GM19099 (cell line): Measurements from ENCODE around the gene UBE2D2.

Experiments used
- POLR2A ChIP-seq: IDR thresholded peaks from 3 replicates; pipeline ENCODE4 v1.6.1; 2011; ENCODE audit warnings: low read depth; ENCODE audit not compliant: insufficient read length; ENCODE audit errors: extremely low read depth

The UBE2D2 gene

GRCh38 chr5:139660105-139660922 is 99.2 kb downstream of the UBE2D2 start:
- TF ChIP-seq POLR2A, result no peak

DNA sequence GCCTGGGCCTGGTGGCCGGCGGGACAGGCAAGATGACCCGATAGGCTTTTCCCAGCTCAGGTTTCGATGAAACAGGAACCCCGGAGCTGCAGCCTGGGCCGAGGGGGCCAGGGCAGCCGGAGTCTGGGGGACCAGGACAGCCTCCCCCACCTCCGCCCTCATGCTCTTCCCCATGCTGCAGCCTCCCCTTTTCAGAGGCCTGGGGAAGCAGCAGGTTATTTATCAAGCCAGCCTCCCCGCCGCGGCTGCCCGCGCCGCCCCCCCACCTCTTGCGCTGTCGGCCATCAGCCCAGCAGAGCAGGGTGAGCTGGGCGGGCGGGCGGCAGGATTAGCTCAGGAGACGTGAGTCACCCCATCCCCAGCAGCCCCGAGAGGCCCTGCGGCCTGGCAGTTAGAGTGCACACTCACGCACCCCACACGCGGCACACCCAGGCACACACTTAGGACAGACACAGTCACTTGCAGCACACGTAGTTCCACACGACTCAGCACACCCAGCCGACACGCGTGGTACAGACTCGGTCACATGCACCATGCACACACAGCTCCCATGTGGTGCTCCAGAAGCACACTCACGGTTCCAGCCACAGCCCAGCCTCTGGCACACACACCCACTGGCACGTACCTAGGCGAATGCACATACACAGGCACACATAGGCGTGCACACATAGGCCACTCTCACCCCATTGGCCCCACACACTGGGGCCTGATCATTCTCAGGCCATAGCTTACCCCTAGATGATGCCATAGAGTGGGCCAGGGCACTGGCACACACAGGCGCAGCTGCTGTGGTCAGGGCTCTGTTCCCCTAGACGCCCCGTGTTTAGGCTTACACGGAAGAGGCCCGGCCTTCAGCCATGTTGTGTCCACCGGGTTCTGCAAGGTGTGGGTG is 100.0 kb downstream of the UBE2D2 start:
- peak; percentile 28 for TF ChIP-seq POLR2A

DNA sequence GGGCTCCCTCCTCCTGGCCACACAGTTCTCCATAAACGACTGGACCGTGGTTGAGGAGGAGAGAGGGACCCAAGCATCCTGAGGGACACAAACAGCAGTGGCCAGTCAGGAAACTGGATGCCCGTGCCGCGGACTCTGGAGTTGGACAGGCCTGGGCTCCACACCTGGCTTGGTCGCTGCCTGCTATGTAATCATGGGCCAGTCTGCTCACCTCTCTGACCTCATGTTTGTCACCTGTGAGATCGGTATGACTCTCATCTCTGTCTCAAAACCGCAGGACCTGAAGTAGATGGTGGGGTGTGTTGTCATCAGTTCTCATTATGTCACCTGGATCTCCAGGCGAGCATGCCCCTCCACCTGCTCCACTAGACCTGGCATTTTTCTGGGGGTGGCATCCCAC is 101.5 kb downstream of the UBE2D2 start:
- no peak for TF ChIP-seq POLR2A

GRCh38 chr5:139663207-139664085 is 102.3 kb downstream of the UBE2D2 start:
- no peak for TF ChIP-seq POLR2A

- no peak for TF ChIP-seq POLR2A
These were observed 103.1 kb downstream of the UBE2D2 start for GRCh38 chr5:139664086-139664693.

- TF ChIP-seq POLR2A, result no peak
These were observed 103.7 kb downstream of the UBE2D2 start for GRCh38 chr5:139664727-139665351.

- TF ChIP-seq POLR2A, result peak; percentile 0
These were observed 104.5 kb downstream of the UBE2D2 start for GRCh38 chr5:139665626-139666025.

- no peak for TF ChIP-seq POLR2A
These were observed 105.4 kb downstream of the UBE2D2 start for GRCh38 chr5:139666551-139666950.

DNA sequence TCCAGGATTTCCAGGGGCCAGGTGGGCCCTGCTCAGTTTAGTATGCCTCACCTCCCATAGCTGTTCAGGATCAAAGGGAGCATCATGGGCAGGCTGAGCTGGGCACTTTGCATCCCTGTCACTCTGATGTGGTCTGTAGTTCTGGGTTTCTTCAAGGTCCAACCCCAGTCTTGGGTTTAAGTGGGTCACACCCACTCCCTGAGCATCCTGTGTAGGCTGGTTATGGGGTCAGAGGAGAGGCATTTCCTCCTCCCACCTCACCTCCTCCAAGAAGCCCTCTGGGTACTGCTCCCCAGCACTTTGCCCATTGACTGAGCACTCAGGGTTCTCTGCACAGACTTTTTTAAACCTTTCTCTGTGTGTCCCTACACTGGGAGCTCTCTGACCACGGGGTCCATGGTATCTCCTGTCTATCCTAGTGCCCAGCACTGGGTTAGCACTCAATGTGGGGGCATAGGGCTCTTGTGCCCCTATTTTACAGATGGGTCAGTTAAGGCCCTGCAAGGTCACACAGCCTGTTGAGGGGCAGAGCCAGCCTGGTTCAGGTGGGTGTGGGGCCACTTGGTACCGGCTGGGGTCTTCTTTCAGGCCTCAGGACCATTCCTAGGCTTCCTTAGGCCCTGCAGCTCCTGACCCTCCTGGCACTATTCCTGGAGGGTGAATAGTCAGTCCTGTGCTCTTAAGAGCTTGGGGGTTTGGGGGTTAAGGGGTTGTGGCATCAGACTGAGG is 106.0 kb downstream of the UBE2D2 start:
- TF ChIP-seq POLR2A, result no peak

DNA sequence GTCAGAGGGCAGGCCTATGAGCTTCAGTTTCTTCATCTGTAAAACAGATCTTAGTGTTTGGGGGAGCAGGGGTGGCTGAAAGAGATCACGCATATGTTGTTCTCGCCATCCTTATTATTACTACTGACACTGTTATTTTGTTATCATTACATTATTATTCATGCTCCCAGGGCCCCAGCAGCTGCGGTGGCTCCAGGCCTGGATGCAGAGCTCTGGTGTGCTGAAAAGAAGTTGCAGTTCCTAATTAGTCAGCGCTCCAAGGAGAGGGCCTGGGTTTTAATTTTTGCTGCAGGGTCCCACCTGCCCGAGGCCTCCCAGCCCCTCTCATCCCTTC is 106.6 kb downstream of the UBE2D2 start:
- TF ChIP-seq POLR2A, result no peak

DNA sequence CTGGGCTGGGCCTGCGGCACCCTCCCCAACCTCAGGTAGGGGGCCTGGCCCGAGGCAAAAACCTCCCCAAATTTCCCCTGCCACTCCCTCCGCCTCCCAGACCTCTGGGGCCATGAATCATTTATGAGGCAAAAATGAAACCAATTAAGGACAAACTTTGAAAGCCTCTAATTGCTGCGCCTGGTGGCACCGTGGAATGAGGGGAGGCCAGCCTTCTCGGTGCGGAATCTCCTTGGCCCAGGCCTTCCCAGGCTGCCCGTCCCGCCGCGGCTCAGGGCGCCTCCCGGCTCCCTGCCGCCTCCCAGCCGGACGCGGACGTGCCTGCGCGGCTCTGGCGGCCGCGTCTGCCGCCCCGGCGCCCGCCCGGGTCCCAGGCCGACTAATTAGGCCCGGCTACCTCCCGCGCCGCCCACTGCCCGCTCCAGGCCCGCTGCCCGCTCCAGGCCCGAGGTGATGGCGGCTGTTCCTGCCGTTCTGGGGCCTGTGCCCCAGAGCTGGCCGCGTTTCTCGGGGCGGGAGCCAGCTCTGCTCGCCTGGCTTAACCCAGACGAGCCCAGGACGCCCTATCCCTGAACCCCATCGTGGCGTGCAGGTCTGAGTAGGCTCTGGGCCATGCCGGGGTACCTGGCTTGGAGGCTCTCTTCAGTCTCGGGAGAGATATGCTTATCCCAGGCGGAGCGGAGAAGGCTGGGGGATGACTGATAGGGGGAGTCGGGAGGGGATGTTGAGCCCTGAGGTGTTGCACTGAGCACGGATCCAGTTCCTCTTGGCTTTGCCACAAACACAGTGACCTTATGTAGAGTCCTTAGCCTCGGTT is 107.1 kb downstream of the UBE2D2 start:
- peak; percentile 64 for TF ChIP-seq POLR2A

- no peak for TF ChIP-seq POLR2A
These were observed 108.0 kb downstream of the UBE2D2 start for GRCh38 chr5:139668924-139669661.
